ENCODE results near the gene ZNF638.

Gene ZNF638

GRCh38 chr2:71331581-71332434, at the start of gene ZNF638:
Gene ZNF638, plus strand, starts transcription at chr2:71331782. Its CDS starts 17,173 bp downstream, at chr2:71348955.
- peak; percentile 96 for DNase-seq (ENCODE audit: low read depth)

GRCh38 chr2:71281950-71282349, 49.6 kb upstream of the ZNF638 start:
- DNase-seq (ENCODE audit: low read depth), result no peak
- no peak overlapping the region for H3K4me3 ChIP-seq (ENCODE audit: low read depth, low read length)
- no peak for TF ChIP-seq CTCF (IDR thresholded peaks at IDR 0.05; ENCODE audit: insufficient read depth, low read depth, low read length, missing control alignments)

More at GRCh38 chr2:71331581-71332434, at the start of gene ZNF638:
- peak; percentile 76 for TF ChIP-seq CTCF (IDR thresholded peaks at IDR 0.05; ENCODE audit: insufficient read depth, low read depth, low read length, missing control alignments)
- H3K4me3 ChIP-seq (ENCODE audit: low read depth, low read length), result peak within 1 kb of the TSS; percentile 59

- DNase-seq (ENCODE audit: low read depth), result peak; percentile 4
- H3K4me3 ChIP-seq (ENCODE audit: low read depth, low read length), result no peak overlapping the region
- TF ChIP-seq CTCF (IDR thresholded peaks at IDR 0.05; ENCODE audit: insufficient read depth, low read depth, low read length, missing control alignments), result peak; percentile 14
Observed at GRCh38 chr2:71282493-71282892, 49.1 kb upstream of the ZNF638 start.

GRCh38 chr2:71283131-71283530, 48.5 kb upstream of the ZNF638 start:
- no peak for TF ChIP-seq CTCF (IDR thresholded peaks at IDR 0.05; ENCODE audit: insufficient read depth, low read depth, low read length, missing control alignments)
- no peak for DNase-seq (ENCODE audit: low read depth)
- no peak overlapping the region for H3K4me3 ChIP-seq (ENCODE audit: low read depth, low read length)

- no peak overlapping the region for H3K4me3 ChIP-seq (ENCODE audit: low read depth, low read length)
- TF ChIP-seq CTCF (IDR thresholded peaks at IDR 0.05; ENCODE audit: insufficient read depth, low read depth, low read length, missing control alignments), result no peak
- no peak for DNase-seq (ENCODE audit: low read depth)
Observed at GRCh38 chr2:71285706-71286105, 45.9 kb upstream of the ZNF638 start.

- TF ChIP-seq CTCF (IDR thresholded peaks at IDR 0.05; ENCODE audit: insufficient read depth, low read depth, low read length, missing control alignments), result no peak
- H3K4me3 ChIP-seq (ENCODE audit: low read depth, low read length), result no peak overlapping the region
- no peak for DNase-seq (ENCODE audit: low read depth)
Observed at GRCh38 chr2:71291398-71291797, 40.2 kb upstream of the ZNF638 start.

All from GM12865 (cell line).